HepG2 (cell line): Measurements from ENCODE around the gene NFIC. TPM values are rescaled to one million over a fixed set of nuclear protein-coding genes. Genes with fewer than 3 reads are reported as not detected.
A peak's percentile ranks its signal among the peaks of the same experiment; 100 is the strongest.

Experiments used
- ATF7-NPFF ChIP-seq: sonication (generic); formaldehyde crosslinking; IDR thresholded peaks from 2 replicates; pipeline ENCODE4 v1.8.1; 2023; ENCODE audit warnings: mild to moderate bottlenecking, low read depth, missing genetic modification reagents, moderate library complexity
- BCL6 ChIP-seq: IDR thresholded peaks from 2 replicates; pipeline ENCODE4 v1.6.1; 2016; ENCODE audit warnings: missing genetic modification reagents, missing compliant biosample characterization
- CC2D1A ChIP-seq: sonication (generic); formaldehyde crosslinking; IDR thresholded peaks from 2 replicates; pipeline ENCODE4 v1.8.1; 2023; ENCODE audit warnings: mild to moderate bottlenecking, missing genetic modification reagents
- EZH2 ChIP-seq: conservative IDR thresholded peaks from 2 replicates; pipeline ENCODE4 v1.6.1; 2012; ENCODE audit warnings: mild to moderate bottlenecking, low read depth, low read length, moderate library complexity
- FOXO1 ChIP-seq: sonication (generic); formaldehyde crosslinking; IDR thresholded peaks from 2 replicates; pipeline ENCODE4 v1.4.0; 2020; ENCODE audit warnings: missing genetic modification reagents
- HOXD1 ChIP-seq: sonication (generic); formaldehyde crosslinking; IDR thresholded peaks from 2 replicates; pipeline ENCODE4 v1.5.0; 2020; ENCODE audit warnings: missing genetic modification reagents
- JUNB ChIP-seq: sonication (generic); formaldehyde crosslinking; IDR thresholded peaks from 2 replicates; pipeline ENCODE4 v1.8.0; 2022; ENCODE audit warnings: missing genetic modification reagents, mild to moderate bottlenecking, borderline replicate concordance
- JUND ChIP-seq: sonication (generic); formaldehyde crosslinking; IDR thresholded peaks from 2 replicates; pipeline ENCODE4 v1.8.0; 2022; ENCODE audit warnings: mild to moderate bottlenecking, missing genetic modification reagents
- KAT8 ChIP-seq: IDR thresholded peaks from 2 replicates; pipeline ENCODE4 v1.6.1; 2016; ENCODE audit warnings: missing genetic modification reagents, missing compliant biosample characterization
- MAFK ChIP-seq, 2 experiments: IDR thresholded peaks in 1 of 2; conservative IDR thresholded peaks in 1 of 2; 2 replicates each; pipeline ENCODE4 v1.6.1; 2011; ENCODE audit warnings: improper control_type of control experiment in 2 of 2, low read length in 2 of 2
- PAX8 ChIP-seq: sonication (generic); formaldehyde crosslinking; IDR thresholded peaks from 2 replicates; pipeline ENCODE4 v1.8.0; 2022; ENCODE audit warnings: mild to moderate bottlenecking, missing genetic modification reagents, borderline replicate concordance
- PHB2 ChIP-seq: fragments of 450-650 bp; IDR thresholded peaks from 2 replicates; pipeline ENCODE4 v1.6.1; 2018; ENCODE audit not compliant: partially characterized antibody
- RBM39 ChIP-seq: fragments of 200-400 bp; formaldehyde crosslinking; IDR thresholded peaks from one replicate; pipeline ENCODE4 v1.6.1; 2018; ENCODE audit warnings: antibody characterized with exemption, mild to moderate bottlenecking, low read depth, low read length; ENCODE audit not compliant: poor library complexity, severe bottlenecking
- RXRA ChIP-seq: sonication (generic); formaldehyde crosslinking; IDR thresholded peaks from 2 replicates; pipeline ENCODE4 v1.5.1; 2020; ENCODE audit warnings: missing genetic modification reagents
- SMAD9 ChIP-seq: sonication (generic); formaldehyde crosslinking; IDR thresholded peaks from 2 replicates; pipeline ENCODE4 v1.5.1; 2020; ENCODE audit warnings: mild to moderate bottlenecking, missing genetic modification reagents
- SMC3 ChIP-seq: IDR thresholded peaks from 2 replicates; pipeline ENCODE4 v1.6.1; 2011; ENCODE audit warnings: low read length, improper control_type of control experiment
- SRSF9 ChIP-seq: fragments of 200-400 bp; formaldehyde crosslinking; IDR thresholded peaks from 2 replicates; pipeline ENCODE4 v1.6.1; 2018; ENCODE audit warnings: borderline replicate concordance, mild to moderate bottlenecking, low read depth, low read length; ENCODE audit not compliant: insufficient read depth, poor library complexity, severe bottlenecking
- TARDBP ChIP-seq: sonication (generic); formaldehyde crosslinking; IDR thresholded peaks from 2 replicates; pipeline ENCODE4 v1.8.0; 2022; ENCODE audit warnings: mild to moderate bottlenecking, missing genetic modification reagents
- TOE1 ChIP-seq: sonication (generic); formaldehyde crosslinking; IDR thresholded peaks from 2 replicates; pipeline ENCODE4 v1.4.0; 2020; ENCODE audit warnings: mild to moderate bottlenecking, missing genetic modification reagents
- WIZ ChIP-seq: sonication (generic); formaldehyde crosslinking; IDR thresholded peaks from 2 replicates; pipeline ENCODE4 v1.5.1; 2020; ENCODE audit warnings: mild to moderate bottlenecking, missing genetic modification reagents
- ZFP41 ChIP-seq: sonication (generic); formaldehyde crosslinking; IDR thresholded peaks from 2 replicates; pipeline ENCODE4 v1.4.0; 2020; ENCODE audit warnings: mild to moderate bottlenecking, missing genetic modification reagents, borderline replicate concordance
- ZMAT3 ChIP-seq: sonication (generic); formaldehyde crosslinking; conservative IDR thresholded peaks from 2 replicates; pipeline ENCODE4 v1.7.0; 2021; ENCODE audit warnings: missing genetic modification reagents
- ZNF317 ChIP-seq: sonication (generic); formaldehyde crosslinking; IDR thresholded peaks from 2 replicates; pipeline ENCODE4 v1.5.0; 2020; ENCODE audit warnings: mild to moderate bottlenecking, missing genetic modification reagents
- ZNF367 ChIP-seq: sonication (generic); formaldehyde crosslinking; IDR thresholded peaks from 2 replicates; pipeline ENCODE4 v1.4.0; 2020; ENCODE audit warnings: missing genetic modification reagents, borderline replicate concordance
- ZNF639 ChIP-seq: conservative IDR thresholded peaks from 2 replicates; pipeline ENCODE4 v1.6.1; 2018; ENCODE audit warnings: missing genetic modification reagents
- polyA plus RNA-seq, 8 experiments: library from polyadenylated mRNA; depleted of rRNA in 3 of 8; stranded (reverse) in 7 of 8; unstranded in 1 of 8; fragments of >200 nt; fragmentation: Illumina TruSeq in 4 of 8; extraction: Trizol in 4 of 8; gene quantifications; 2 replicates each; pipeline versions ENCODE4 v1.2.1 to v1.2.3, GENCODE V29; 2011 to 2016; ENCODE audit warnings: low read depth in 4 of 8, missing spikeins in 1 of 8, mixed read lengths in 1 of 8; ENCODE audit not compliant: insufficient read depth in 1 of 8
- total RNA-seq, 5 experiments: library from RNA; depleted of rRNA; stranded (reverse); fragments of >200 nt; fragmentation: Illumina TruSeq; extraction: Trizol; gene quantifications; 2 replicates each; pipeline ENCODE4 v1.2.3, GENCODE V29; 2016; ENCODE audit warnings: low read depth in 1 of 5
- TF ChIP-seq, protein P1 (sequence below): sonication (generic); formaldehyde crosslinking; IDR thresholded peaks from 2 replicates; pipeline ENCODE4 v1.4.0; 2020; ENCODE audit warnings: missing genetic modification reagents

NFIC gene
- total and polyA plus RNA-seq, 2 of the 13 experiments (the other 11 are each of a cell fraction or from before 2014, with no cell fraction given): 1.3 to 2.5 TPM

GRCh38 chr19:3481241-3482090, 115.1 kb downstream of the NFIC start (continued):
- TF ChIP-seq TOE1 (CRISPR knock-in tag) (no peak), BCL6 (no peak), EZH2 (no peak), ZNF639 (CRISPR knock-in tag) (no peak), RBM39 (no peak), HOXD1 (no peak), JUNB (peak; percentile 63; the same call in 1 of the 2 replicates), PAX8 (CRISPR knock-in tag) (no peak), TARDBP (CRISPR knock-in tag) (peak; percentile 62; the same call in 1 of the 2 replicates), MAFK (conservative IDR thresholded peaks at IDR 0.05 in 1 of 2, IDR thresholded peaks at IDR 0.05 in 1 of 2; ENCODE audit: low read length in 2 of 2) (no peak), PHB2 (no peak), RXRA (CRISPR knock-in tag) (peak; percentile 64; the same call in 1 of the 2 replicates), ZFP41 (peak; percentile 82; the same call in 1 of the 2 replicates), FOXO1 (CRISPR knock-in tag) (0 out of 2 replicates have a peak, but pooled peaks have one; percentile 20), ATF7-NPFF (CRISPR knock-in tag) (peak; percentile 43; the same call in 1 of the 2 replicates), ZMAT3 (CRISPR knock-in tag) (peak; percentile 94), WIZ (CRISPR knock-in tag) (peak; percentile 68; the same call in 1 of the 2 replicates), SRSF9 (no peak), SMC3 (no peak), JUND (CRISPR knock-in tag) (peak; percentile 66; the same call in 1 of the 2 replicates), KAT8 (CRISPR knock-in tag) (peak; percentile 39; the same call in 1 of the 2 replicates), ZNF317 (CRISPR knock-in tag) (peak; percentile 71; the same call in 1 of the 2 replicates), CC2D1A (CRISPR knock-in tag) (no peak), ZNF367 (no peak), SMAD9 (CRISPR knock-in tag) (peak; percentile 83; the same call in 1 of the 2 replicates)
- TF ChIP-seq, protein P1, sequence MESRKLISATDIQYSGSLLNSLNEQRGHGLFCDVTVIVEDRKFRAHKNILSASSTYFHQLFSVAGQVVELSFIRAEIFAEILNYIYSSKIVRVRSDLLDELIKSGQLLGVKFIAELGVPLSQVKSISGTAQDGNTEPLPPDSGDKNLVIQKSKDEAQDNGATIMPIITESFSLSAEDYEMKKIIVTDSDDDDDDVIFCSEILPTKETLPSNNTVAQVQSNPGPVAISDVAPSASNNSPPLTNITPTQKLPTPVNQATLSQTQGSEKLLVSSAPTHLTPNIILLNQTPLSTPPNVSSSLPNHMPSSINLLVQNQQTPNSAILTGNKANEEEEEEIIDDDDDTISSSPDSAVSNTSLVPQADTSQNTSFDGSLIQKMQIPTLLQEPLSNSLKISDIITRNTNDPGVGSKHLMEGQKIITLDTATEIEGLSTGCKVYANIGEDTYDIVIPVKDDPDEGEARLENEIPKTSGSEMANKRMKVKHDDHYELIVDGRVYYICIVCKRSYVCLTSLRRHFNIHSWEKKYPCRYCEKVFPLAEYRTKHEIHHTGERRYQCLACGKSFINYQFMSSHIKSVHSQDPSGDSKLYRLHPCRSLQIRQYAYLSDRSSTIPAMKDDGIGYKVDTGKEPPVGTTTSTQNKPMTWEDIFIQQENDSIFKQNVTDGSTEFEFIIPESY (CRISPR knock-in tag): 0 out of 2 replicates have a peak, but pooled peaks have one; percentile 37
